NCI-H1048 (cell line): ENCODE data around the gene PLA2G6.

ENCODE experiments used
- DNase-seq: peaks from one replicate; lab custom pipeline; 2025; lab: John Stamatoyannopoulos, UW

The PLA2G6 gene

DNA sequence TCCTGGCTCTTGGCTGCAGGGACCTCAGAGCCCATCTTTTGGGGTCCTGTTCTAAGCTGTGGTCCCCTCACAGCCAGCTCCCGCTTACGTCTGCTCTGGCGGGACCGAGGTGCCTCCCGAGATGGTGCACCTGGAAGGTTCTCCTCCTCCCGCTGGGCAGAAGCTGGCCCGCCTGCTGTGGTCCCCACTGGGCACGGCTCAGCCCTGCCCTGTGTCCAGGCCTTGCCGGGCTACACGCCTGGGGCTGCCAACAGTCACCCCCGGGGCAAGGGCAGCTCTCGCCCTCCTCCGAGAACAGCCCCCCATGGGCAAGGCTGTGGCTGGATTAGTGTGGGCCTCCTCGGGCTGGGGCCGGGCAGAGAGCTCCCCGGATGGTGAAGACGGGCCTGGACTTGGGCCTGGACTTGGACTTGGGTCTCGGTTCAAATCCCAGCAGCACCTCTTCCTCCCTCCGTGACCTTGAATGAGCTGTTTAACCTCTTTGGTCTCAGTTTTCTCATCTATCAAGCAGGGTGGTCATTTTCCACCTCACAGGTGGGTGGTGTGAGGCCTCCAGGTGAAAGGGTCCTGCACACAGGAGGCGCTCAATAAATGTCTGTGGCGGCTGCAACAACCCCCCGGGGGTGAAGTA lies 72.1 kb downstream of the PLA2G6 start:
- DNase-seq: no peak

DNA sequence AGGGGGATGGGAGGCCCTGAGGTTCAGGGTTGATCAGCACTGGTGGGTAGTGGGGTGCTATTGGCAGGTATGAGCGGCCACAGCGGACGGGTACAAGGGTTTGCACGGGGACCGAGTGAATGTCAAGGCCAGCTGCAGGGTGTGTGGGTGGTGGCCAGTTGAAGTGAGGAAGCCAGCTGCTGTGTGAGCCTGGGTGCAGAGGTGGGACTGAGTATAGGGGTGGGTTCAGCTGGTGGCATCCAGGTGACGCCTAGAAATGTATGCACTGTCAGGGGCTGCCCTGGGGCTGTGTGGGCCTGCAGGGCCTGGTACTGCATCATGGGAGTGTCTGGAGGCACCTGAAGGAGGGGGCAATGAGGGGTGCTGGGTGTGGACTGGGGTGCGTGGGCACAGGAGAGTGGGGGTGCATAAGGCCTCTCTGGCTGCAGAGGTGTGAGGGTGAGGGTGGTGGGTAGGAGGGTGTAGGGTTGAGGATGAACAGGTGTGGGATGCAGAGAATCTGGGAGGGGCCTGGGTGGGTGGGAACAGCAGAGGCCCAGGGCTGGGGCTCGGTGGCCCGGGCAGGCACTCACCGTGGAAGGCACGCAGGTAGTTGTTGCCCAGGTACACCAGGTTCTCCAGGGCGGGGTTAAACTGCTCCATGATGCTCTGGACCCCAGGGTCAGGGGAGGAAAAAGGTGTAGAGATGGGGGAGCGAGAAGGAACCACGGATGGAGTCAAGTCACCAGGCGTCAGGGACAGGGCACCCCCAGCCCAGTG lies 72.9 kb downstream of the PLA2G6 start:
- no peak for DNase-seq

DNA sequence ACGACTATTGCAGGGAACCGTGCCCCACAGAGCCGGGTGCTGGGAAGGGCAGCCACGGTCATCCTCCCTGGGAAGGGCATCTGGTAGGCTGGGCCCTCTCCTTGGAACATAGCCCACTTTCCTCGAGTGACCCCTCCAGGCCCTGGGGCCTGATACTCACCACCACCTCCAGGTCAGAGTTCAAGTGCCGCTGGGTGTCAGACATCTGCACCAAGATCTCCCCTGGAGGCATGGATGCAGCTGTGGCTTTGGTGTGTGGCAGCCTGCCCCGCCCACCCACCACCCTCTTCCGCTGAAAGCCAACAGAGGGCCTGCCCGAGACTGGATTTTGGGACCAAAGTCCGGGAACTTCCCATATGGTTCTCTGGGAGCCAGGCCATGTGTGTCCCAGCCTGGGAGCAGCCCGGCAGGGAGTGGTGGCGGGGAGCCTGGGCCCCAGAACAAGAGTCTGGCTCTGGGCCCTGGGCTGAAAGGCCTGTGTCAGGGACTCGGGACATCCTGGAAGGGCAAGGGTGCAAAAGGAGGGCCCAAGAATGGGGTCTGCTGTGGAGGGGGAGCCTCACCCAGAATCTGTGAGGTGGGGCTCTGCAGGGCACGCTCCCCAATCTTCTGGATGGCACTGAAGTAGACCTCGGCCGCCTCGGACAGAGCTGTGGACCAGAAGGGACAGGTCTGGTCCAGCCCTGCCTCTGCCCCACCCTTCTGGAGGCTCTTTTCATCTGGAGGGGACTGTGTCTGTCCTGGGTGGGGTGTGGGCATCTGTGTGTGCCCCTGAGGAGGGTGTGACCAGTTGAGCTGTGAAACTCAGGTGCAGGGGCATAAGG lies 73.7 kb downstream of the PLA2G6 start:
- DNase-seq: no peak

DNA sequence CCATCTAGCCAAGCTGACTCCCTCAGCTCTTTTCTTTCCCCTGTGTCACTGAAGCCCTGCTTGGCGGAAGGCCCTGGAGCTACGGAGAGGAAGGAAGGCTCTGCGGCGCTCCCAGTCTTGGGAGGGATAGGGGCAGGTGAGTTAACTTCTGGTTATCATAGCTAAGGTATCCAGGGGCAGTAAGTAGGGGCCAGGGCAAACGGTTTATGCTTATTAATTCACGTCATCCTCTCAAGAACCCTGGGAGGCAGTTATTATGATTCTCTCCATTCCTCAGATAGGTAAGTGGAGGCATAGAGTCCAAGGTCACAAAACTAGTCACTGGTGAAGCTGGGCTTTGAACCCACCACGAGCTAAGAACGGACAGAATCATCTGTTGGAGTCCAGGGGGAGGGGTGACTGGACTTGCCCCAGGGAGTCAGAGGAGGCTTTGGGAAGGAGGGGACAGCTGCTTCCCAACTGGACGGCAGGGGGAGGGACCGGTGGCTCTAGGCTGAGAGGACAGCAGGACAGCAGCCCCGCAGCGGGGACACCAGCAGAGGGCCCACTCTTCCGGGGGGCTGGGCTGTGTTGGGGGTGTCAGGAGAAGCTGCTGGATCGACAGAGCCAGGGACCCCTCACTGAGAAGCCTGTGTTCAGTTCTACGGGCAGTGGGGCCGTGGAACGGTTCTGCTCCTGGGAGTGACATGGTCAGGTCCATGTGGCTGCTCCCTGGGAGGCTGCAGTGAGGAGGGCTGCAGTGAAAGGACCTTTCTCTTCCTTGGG lies 74.6 kb downstream of the PLA2G6 start:
- DNase-seq: no peak

DNA sequence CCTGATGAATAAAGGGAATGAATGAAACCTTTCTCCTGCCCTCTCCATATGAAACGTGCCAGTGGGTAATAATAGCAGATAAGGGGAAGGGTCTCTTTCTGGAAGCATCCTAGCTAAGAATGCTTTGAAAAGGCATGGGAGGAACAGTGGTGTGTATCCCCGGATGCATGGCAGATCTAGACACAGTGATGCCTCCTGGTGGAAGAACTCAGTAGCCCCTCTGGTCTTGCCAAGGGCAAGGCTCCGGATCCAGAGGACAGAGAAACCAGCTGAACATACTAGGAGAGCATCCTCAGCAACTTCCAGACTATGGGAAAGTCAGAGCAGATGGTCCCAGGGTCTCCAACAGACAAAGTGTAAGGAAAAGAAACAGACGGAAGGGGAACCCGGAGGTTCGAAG lies 77.5 kb downstream of the PLA2G6 start:
- no peak for DNase-seq

DNA sequence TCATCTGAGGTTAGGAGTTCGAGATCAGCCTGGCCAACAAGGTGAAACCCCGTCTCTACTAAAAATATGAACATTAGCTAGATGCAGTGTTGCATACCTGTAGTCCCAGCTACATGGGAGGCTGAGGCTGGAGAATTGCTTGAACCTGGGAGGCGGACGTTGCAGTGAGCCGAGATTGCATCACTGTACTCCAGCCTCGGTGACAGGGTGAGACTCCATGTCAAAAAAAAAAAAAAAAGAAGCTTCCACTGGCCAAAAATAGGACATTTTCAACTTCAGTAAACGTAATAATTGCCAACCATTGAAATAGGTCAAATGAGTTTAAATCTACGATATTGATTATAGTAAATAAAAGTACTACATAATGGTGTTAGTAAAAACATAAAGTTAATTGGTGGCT lies 78.0 kb downstream of the PLA2G6 start:
- DNase-seq: no peak

DNA sequence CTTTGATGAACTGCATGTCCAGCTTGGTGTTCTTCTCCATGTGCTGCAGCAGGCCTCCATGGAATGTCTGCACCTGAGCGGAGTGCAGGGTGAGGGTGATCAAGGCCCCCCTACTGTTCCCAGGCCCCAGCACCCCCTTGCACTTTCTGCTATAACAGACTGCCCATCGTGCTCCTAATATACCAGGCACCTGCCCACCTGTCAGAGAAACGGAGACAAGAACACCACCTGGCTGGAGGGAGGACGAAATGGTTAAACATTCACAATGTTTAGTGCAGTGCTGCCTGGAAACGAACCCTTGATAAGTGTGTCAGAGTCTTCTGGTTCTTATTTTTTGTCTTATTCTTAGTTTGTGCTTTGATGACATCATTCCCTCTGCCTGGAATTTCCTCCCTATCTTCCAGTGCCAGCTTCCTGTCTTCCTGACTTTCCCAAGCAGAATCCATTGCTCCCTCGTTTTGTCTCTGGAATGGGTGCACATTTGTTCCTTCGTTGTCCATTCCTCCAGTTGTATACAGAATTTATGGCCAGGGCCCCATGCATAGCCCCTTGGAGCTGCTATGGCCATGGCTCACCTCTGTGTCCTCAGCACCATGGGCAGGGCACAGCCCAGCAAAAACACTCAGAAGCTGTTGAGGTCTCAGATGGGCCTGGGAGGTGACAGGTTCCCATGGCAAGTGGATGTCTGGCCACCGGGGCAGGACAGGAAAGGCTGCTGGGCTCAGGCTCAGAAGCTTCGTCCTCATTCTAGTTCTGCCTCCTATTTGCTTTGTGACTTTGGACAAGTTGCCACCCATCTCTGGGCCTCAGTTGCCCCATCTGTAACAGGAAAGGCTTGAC lies 83.0 kb downstream of the PLA2G6 start:
- no peak for DNase-seq

DNA sequence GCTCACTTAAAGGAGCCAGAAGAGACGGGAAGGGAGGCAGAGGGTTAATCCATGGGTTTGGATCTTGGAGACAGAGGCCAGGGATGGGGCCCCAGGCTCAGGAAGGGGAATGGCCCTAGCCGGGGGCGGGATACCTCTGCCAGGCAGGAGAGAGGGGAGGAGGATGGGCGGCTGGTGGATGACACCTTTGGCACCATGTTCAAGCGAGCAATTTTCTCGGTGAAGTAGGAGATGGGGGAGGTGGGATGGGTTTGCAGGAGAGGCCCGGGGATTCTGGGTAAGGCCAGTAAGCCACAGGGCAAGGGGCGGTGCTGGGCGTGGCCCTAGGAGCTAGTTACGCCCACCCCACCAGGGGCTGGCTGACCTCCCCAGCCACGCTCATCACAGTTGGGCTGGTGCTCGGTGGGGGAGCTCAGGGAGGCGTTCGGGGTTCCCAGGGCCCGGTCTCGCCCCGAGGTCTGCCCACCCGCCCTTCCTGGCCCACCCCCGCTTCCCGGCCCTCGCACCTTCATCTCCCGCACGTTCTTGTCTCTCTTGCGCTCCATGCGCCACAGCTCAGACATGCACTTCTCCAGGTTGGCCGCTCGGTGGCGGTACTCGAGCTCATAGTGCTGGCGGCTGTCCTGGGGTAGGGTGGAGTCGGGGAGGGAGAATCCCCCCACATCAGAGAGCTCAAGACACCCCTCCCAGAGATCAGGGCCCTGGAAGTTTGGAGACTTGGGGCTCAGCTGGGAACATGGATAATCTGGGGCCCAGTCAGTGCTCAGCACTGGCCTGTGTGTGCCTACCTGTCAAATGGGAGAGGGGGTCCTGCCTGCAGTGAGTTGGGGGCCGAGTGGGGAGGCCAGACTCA lies 83.8 kb downstream of the PLA2G6 start:
- DNase-seq: no peak

DNA sequence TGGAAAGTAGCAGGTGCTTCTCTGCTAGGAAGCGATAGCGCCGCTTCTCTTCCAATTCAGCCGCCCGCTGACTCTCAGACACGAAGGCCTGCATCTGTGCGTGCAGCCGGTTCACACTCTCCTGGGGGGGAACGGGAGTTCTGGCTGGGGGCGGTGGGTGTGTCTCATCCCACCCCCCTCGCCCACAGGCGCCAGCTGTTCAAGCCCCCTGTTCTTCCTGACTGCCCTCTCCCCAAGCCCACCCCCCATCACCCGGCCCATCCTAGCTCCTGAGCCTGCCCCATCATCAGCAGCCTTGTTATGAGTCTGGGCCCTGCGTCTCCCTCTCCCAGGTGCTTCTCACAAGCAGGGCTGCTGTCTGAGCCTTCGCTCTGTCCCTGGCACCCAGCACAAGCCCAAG lies 84.6 kb downstream of the PLA2G6 start:
- no peak for DNase-seq

DNA sequence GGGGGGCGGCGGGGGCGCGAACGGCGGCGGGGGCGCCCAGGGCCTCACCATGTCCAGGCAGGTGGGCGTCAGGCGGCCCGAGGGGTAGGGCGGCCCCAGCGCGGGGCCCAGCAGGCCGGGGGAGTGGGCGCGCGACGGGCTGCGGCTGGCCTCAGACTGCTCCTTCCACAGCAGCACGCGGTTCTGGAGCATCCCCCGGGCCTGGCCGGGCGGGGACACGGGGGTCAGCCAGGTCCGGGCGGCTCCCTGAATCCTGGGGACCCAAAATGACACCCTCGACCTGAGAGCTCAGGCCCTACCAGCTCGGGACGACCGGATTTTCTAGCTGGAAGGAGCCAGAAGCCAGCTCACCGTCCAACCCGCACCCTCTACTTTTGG lies 92.2 kb downstream of the PLA2G6 start:
- DNase-seq: no peak

DNA sequence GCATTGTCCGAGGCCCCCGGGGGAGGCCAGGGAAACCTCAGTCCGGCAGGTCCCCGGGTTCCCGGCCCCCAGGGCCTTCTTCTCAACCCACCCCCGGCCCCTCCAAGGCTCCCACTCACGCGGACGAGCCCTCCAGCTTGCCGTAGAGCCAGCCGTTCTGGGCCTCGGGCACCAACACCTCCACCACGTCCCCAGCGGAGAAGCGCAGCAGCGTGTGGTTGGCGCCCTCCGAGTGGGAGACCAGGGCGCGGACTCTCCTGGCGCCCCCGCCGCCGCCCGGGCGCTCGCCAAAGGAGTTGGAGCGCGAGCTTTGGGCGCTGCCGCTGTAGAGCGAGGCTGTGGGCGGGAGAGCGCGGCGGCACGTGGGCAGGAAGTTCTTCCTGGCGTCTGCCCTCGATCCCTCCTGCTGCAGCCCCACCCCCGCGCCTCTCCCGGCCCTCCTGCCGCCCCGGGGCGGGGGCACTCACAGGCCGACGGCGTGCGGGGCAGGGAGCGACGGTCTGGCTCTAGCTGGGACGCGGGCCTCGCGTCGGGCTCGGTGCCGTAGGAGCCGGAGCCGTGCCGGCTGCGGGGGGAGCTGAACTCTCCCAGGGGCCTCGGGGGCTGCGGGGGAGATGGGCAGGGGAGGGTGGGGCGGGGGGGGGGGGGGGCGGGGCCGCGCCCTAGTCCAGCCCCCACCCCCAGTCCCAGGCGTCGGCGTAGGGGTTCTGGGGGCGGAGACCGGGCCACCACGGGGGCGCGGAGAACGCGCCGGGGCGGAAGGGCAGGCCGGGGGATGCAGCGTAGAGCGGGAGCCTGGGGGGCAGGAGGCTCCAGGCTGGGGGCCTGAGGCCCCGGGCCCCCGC lies 92.8 kb downstream of the PLA2G6 start:
- no peak for DNase-seq

DNA sequence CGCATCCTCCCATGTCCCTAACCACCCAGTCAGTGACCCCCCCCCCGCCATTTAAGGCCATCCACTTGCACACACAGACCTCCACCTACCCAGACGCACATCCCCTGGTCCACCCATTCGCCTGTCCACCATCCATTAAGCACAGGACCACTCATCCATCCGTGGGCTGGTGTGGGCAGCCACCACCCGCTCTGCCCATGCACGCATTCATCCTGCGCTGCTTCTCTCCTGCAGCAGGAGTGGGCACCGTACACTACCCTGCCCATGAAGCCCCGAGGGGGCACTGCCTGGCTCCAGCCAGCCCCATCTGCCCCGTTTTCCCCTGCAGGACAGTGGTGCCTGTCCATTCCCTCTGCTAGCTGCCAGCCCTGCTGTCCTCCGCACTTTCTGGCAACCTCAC lies 93.8 kb downstream of the PLA2G6 start:
- no peak for DNase-seq

DNA sequence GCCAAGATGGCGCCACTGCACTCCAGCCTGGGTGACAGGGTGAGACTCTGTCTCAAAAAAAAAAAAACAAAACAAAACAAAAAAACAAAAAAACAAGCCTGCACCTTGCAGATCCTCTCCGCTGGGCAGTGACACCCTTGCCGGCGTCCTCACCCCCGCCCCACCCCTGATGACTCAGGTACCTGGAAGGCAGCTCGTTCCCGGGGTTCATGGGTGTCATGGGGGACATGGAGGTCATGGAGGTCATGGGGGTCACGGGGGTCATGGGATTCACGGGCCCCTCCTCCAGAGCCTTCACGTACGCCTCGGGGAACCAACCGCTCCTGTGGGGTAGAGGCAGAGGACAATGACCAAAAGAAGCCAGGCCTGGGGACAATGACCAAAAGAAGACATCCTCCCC lies 94.7 kb downstream of the PLA2G6 start:
- no peak for DNase-seq

DNA sequence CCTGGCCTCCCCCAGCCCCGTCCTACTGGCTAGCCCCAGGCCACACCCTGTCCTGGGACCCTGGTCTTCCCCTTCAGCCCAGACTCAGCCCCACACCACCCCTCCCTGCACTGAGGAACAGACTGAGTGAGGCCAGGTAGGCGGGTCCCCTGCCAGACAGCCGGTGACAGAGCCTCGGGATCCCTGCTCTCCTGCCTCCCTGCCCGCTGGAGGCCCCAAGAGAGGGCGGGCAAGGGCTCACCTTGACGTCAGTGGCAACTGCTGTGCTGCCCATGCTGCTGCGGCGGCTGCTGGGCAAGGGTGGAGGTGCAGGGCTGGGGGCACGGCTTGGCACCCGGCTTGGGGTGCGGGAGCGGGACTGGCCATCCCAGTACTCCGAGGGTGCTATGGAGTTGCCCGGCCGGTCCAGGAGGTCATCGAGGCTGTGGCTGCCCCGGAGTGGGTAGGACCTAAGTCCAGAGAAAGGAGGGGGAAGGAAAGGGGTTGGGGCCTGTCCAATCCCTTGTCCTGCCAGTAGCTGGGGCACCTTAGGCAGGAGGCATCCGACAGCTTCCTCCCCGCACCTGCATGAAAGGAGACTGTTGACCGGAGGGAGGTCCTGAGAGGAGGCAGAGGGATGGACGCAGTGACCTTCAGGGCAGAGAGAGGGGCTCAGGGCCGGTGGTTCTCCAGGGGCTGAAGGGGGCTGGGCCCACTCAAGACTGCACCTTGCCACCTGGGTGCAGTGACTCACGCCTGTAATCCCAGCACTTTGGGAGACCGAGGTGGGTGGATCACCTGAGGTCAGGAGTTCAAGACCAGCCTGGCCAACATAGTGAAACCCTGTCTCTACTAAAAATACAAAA lies 95.4 kb downstream of the PLA2G6 start:
- DNase-seq: no peak

DNA sequence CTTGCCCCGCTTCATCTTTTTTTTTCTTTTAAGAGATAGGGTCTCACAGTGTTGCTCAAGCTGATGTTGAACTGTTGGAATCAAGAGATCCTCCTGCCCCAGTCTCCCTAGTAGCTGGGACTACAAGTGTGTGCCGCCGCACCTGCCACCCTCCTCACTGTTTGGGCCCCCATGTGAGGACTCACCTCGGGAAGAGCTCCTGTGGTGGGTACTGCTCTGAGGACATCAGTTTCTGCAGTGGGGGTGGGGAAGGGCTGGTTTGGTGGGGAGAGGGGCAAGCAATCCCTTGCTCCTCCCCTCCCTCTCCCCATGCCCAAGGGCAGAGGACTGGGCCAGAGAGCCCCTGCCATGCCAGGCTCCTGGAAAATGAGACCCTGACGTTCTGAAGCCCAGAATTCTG lies 96.1 kb downstream of the PLA2G6 start:
- no peak for DNase-seq

DNA sequence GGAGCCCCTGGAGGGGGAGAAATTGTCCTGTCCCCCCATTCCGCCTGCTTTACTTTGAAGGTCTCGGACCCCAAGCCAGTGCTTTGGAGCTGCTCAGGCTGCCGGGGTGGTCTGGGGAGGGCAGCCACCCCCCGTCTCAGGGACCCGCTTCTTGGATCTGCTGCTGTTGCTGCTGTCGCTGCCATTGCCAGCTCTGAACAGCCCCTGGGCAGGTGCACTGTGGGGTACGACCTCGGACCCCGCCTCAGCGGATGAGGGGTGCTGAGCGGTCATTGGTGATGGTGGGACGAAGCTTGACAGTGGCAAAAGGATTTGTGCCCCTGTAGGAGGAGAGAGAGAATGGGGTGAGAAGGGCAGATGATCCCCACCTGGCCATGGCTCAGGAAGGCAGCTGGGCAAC lies 96.6 kb downstream of the PLA2G6 start:
- DNase-seq: no peak

DNA sequence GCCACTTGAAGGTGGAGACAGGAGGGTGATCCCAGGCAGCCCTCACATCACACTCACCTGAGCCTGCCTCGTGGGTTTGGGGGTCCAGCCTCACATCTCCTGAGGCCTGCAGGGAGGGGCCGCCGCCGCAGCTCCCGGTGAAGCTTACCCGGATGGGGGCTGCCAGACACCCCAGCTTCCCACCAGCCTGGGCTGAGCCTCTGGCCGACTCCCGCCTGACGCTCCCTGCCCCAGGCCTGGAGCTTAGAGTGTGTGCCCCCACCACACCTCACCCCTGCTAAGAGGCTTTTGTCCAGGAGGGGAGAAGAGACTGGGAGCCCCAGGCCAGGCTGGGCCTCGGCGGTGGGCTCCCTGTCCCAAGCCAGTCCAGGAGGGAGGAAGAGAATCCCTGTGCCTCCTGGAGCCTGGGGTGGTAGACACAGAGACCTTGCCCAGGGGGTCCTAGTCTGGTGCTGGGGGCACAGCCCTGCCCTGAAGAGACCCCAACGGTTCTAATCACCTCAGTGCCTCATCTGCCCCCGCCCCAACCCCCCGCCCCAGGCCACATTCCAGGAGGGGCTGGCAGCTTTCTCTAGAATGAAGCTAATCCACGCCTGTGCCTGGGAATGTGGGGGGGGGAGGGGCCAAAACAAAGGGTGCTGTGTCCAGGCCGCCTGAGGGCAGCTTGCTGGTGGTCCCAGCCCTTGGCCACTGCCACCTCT lies 97.5 kb downstream of the PLA2G6 start, which contains the start of gene SLC16A8:
TSS of gene SLC16A8 (minus strand) at position 254 of the 701 bp plus-strand sequence. CDS start 1,311 bp downstream, outside the sequence.
- DNase-seq: no peak
